T-helper 9 cell (primary cell): ENCODE data around the gene RPS6KC1.
"Not testable (repeated sequence)": the region's sequence is repeated elsewhere in the genome, so short reads cannot be mapped to it uniquely, and the experiment has no call there.

ENCODE experiments used
- DNase-seq: peaks from one replicate; pipeline ENCODE4 v3.0.0-alpha.2; 2020

RPS6KC1 gene

GRCh38 chr1:213057264-213058059 lies 6.4 kb downstream of the RPS6KC1 start:
- DNase-seq: no peak

GRCh38 chr1:213060836-213061235 lies 9.8 kb downstream of the RPS6KC1 start:
- no peak for DNase-seq

GRCh38 chr1:213061263-213061662 lies 10.2 kb downstream of the RPS6KC1 start:
- no peak for DNase-seq

GRCh38 chr1:213065800-213066199 lies 14.8 kb downstream of the RPS6KC1 start:
- DNase-seq: no peak

- no peak for DNase-seq
Measured at GRCh38 chr1:213066363-213066762, 15.3 kb downstream of the RPS6KC1 start.

GRCh38 chr1:213067352-213067751 lies 16.3 kb downstream of the RPS6KC1 start:
- DNase-seq: no peak

- DNase-seq: no peak
Measured at GRCh38 chr1:213070406-213070805, 19.4 kb downstream of the RPS6KC1 start.

- DNase-seq: no peak
Measured at GRCh38 chr1:213075725-213076124, 24.7 kb downstream of the RPS6KC1 start.

- DNase-seq: no peak
Measured at GRCh38 chr1:213082420-213083111, 31.5 kb downstream of the RPS6KC1 start.

- no peak for DNase-seq
Measured at GRCh38 chr1:213083112-213083445, 32.0 kb downstream of the RPS6KC1 start.

- DNase-seq: no peak
Measured at GRCh38 chr1:213087911-213088310, 36.9 kb downstream of the RPS6KC1 start.

GRCh38 chr1:213089924-213090677 lies 39.1 kb downstream of the RPS6KC1 start:
- DNase-seq: no peak

GRCh38 chr1:213094446-213094845 lies 43.4 kb downstream of the RPS6KC1 start:
- DNase-seq: no peak

- no peak for DNase-seq
Measured at GRCh38 chr1:213095467-213095866, 44.4 kb downstream of the RPS6KC1 start.

GRCh38 chr1:213099682-213100399 lies 48.8 kb downstream of the RPS6KC1 start:
- no peak for DNase-seq

GRCh38 chr1:213100565-213100964 lies 49.5 kb downstream of the RPS6KC1 start:
- not testable (repeated sequence) for DNase-seq

GRCh38 chr1:213103377-213104306 lies 52.6 kb downstream of the RPS6KC1 start:
- DNase-seq: no peak

GRCh38 chr1:213104604-213105003 lies 53.6 kb downstream of the RPS6KC1 start:
- no peak for DNase-seq

GRCh38 chr1:213106298-213106697 lies 55.3 kb downstream of the RPS6KC1 start:
- DNase-seq: no peak

GRCh38 chr1:213107613-213108012 lies 56.6 kb downstream of the RPS6KC1 start:
- no peak for DNase-seq

GRCh38 chr1:213110349-213111300 lies 59.6 kb downstream of the RPS6KC1 start:
- DNase-seq: no peak
